Fibroblast of lung (primary cell): ENCODE measurements around the gene VIPR2. TPM values are rescaled to one million over a fixed set of nuclear protein-coding genes. Genes with fewer than 3 reads are reported as not detected.

ENCODE experiments used
- DNase-seq, 2 donors: peaks; one replicate each; pipeline versions ENCODE4 v3.0.0 to v3.0.0-alpha.2; 2010; ENCODE audit warnings: low read depth in 2 of 2
- H2AFZ ChIP-seq: 2 replicates; pipeline ENCODE4 v1.5.1; 2012; ENCODE audit warnings: low read length, control low read depth, inconsistent platforms
- H3K27ac ChIP-seq: 2 replicates; pipeline ENCODE4 v1.5.1; 2011; ENCODE audit warnings: low read length, control low read depth; ENCODE audit not compliant: insufficient read depth
- H3K27me3 ChIP-seq: 2 replicates; pipeline ENCODE4 v1.5.1; 2011; ENCODE audit warnings: mild to moderate bottlenecking, low read length; ENCODE audit not compliant: control insufficient read depth, insufficient read depth
- H3K36me3 ChIP-seq: 2 replicates; pipeline ENCODE4 v1.5.1; 2011; ENCODE audit warnings: low read length; ENCODE audit not compliant: control insufficient read depth, insufficient read depth
- H3K4me1 ChIP-seq: 2 replicates; pipeline ENCODE4 v1.5.1; 2011; ENCODE audit warnings: low read length; ENCODE audit not compliant: control insufficient read depth, insufficient read depth; ENCODE audit errors: extremely low read depth
- H3K4me2 ChIP-seq: 2 replicates; pipeline ENCODE4 v1.5.1; 2011; ENCODE audit warnings: low read length, control low read depth; ENCODE audit not compliant: insufficient read depth; ENCODE audit errors: extremely low read depth
- H3K4me3 ChIP-seq, 4 experiments: fragments of 200-600 bp in 1 of 4; sonication (generic) in 1 of 4; replicated peaks in 1 of 4; 2 replicates each; pipeline ENCODE4 v1.5.1; 2011 to 2016; ENCODE audit warnings: low read length in 4 of 4, low read depth in 3 of 4, mild to moderate bottlenecking in 3 of 4, control low read depth in 2 of 4, inconsistent platforms in 1 of 4, mixed read lengths in 1 of 4; ENCODE audit not compliant: insufficient read depth in 1 of 4; ENCODE audit errors: control extremely low read depth in 1 of 4
- H3K79me2 ChIP-seq: 2 replicates; pipeline ENCODE4 v1.5.1; 2012; ENCODE audit warnings: mild to moderate bottlenecking, low read length, inconsistent platforms; ENCODE audit not compliant: control insufficient read depth, insufficient read depth
- H3K9ac ChIP-seq: 2 replicates; pipeline ENCODE4 v1.5.1; 2011; ENCODE audit warnings: mild to moderate bottlenecking, low read length, control low read depth; ENCODE audit not compliant: insufficient read depth
- H3K9me3 ChIP-seq: 2 replicates; pipeline ENCODE4 v1.5.1; 2012; ENCODE audit warnings: low read depth, low read length; ENCODE audit not compliant: control insufficient read depth, insufficient read depth
- H4K20me1 ChIP-seq: 2 replicates; pipeline ENCODE4 v1.5.1; 2011; ENCODE audit warnings: low read length; ENCODE audit not compliant: control insufficient read depth, insufficient read depth; ENCODE audit errors: extremely low read depth
- EZH2 ChIP-seq: IDR thresholded peaks from 2 replicates; pipeline ENCODE4 v1.5.1; 2012; ENCODE audit warnings: low read length, control low read depth, mild to moderate bottlenecking; ENCODE audit errors: missing control alignments
- polyA plus RNA-seq, 2 donors: library from polyadenylated mRNA; depleted of rRNA in 1 of 2; stranded (reverse) in 1 of 2; unstranded in 1 of 2; fragments of >200 nt; gene quantifications; 2 replicates each; pipeline ENCODE4 v1.2.1, GENCODE V29; 2011 to 2012; ENCODE audit warnings: missing spikeins in 1 of 2
- total RNA-seq: library from RNA; depleted of rRNA; stranded (reverse); fragments of >200 nt; gene quantifications from 2 replicates; pipeline ENCODE4 v1.2.1, GENCODE V29; 2014
- TF ChIP-seq, protein P1 (sequence below), 2 donors: IDR thresholded peaks in 1 of 2; conservative IDR thresholded peaks in 1 of 2; 1 replicate in 1 of 2; 2 replicates in 1 of 2; pipeline ENCODE4 v1.5.1; 2011 to 2012; ENCODE audit warnings: low read length in 2 of 2, control low read depth in 1 of 2, inconsistent platforms in 1 of 2, low read depth in 1 of 2, mild to moderate bottlenecking in 1 of 2

VIPR2 gene
- total and polyA plus RNA-seq, 2 donors (not counting 1 experiment from before 2014, with no cell fraction given): not detected

DNA sequence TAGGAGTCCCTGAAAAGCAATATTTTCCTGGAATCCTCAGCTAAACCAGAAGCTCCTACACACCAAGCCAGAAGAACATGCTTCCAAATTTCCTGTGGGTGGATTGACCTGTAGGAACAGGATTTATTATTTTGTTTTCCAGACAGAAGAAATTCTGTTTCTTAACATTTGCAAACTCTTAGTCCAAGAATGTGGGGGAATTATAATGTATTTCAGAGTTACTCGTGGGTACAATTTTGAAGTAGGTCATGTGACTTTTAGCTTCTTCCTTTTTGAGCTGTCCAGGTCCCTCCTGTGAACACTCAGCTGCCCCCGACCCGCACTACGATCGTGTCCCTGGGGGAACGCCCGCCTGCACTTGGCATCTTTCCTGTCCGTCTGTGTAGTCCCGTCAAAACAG, 27.7 kb upstream of the VIPR2 start:
- Histone ChIP-seq H3K79me2 (no peaks in the 10 kb centered on the region), H3K9me3 (peaks cover 2% of the 10 kb centered on the region), H3K27me3 (no peaks in the 10 kb centered on the region), H3K4me2 (no peak overlapping the region), H3K9ac (no peak overlapping the region), H3K27ac (no peak overlapping the region), H4K20me1 (no peaks in the 10 kb centered on the region), H3K4me1 (no peaks in the 10 kb centered on the region), H3K4me3 (no peak overlapping the region), H3K36me3 (no peaks in the 10 kb centered on the region), H2AFZ (no peak overlapping the region)
- TF ChIP-seq, protein P1, sequence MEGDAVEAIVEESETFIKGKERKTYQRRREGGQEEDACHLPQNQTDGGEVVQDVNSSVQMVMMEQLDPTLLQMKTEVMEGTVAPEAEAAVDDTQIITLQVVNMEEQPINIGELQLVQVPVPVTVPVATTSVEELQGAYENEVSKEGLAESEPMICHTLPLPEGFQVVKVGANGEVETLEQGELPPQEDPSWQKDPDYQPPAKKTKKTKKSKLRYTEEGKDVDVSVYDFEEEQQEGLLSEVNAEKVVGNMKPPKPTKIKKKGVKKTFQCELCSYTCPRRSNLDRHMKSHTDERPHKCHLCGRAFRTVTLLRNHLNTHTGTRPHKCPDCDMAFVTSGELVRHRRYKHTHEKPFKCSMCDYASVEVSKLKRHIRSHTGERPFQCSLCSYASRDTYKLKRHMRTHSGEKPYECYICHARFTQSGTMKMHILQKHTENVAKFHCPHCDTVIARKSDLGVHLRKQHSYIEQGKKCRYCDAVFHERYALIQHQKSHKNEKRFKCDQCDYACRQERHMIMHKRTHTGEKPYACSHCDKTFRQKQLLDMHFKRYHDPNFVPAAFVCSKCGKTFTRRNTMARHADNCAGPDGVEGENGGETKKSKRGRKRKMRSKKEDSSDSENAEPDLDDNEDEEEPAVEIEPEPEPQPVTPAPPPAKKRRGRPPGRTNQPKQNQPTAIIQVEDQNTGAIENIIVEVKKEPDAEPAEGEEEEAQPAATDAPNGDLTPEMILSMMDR (conservative IDR thresholded peaks at IDR 0.05 in 1 of 2, IDR thresholded peaks at IDR 0.05 in 1 of 2; ENCODE audit: low read depth in 1 of 2, low read length in 2 of 2): no peak
- no peak for TF ChIP-seq EZH2
- no peak for DNase-seq

DNA sequence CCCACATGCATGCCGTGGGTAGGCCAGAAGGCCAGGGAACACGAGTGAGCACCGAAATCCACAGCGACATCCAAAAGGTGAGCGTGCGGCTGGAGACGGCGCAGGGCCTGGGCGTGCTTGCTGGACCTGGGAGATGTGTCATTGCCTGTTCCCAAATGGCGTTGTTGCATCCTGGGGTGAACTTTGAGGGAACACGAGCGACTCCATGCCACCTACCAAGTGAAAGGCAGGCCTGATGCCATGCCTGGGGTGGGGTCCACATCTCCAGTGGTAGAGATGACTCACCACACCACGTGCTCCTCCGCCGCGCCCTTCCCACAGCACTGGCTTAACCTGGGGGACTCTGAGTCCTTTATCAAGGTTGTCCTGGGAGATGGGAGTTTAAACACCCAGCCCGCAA, 24.7 kb upstream of the VIPR2 start:
- H3K4me3 ChIP-seq: no peak overlapping the region
- H3K4me1 ChIP-seq: no peaks in the 10 kb centered on the region
- H3K27ac ChIP-seq: no peak overlapping the region
- H3K9me3 ChIP-seq: peaks cover 2% of the 10 kb centered on the region
- H2AFZ ChIP-seq: no peak overlapping the region
- DNase-seq: no peak
- H3K79me2 ChIP-seq: no peaks in the 10 kb centered on the region
- no peak for TF ChIP-seq EZH2
- TF ChIP-seq, protein P1 (conservative IDR thresholded peaks at IDR 0.05 in 1 of 2, IDR thresholded peaks at IDR 0.05 in 1 of 2; ENCODE audit: low read depth in 1 of 2, low read length in 2 of 2): no peak
- no peaks in the 10 kb centered on the region for H4K20me1 ChIP-seq
- no peaks in the 10 kb centered on the region for H3K27me3 ChIP-seq
- no peak overlapping the region for H3K9ac ChIP-seq
- no peaks in the 10 kb centered on the region for H3K36me3 ChIP-seq
- no peak overlapping the region for H3K4me2 ChIP-seq

DNA sequence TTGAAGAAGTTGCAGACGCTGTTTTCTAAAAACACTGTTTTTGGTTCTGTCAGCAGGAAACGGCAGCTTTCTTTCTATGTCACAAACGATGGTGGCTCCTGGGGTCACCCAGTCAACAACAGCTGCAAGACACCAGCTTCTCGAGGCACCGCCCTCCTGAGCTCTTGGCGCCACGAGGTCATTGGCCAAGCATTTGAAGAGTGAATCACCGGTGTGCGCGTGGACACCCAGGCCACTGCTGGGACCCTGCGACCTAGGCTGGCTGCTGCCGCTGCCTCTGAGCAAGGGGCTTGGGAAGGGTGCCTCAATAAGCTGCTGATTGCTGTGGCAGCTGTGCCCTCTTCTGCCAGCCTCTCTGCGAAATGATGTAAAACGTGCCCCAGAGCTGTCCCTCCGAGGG, 22.5 kb upstream of the VIPR2 start:
- TF ChIP-seq, protein P1 (conservative IDR thresholded peaks at IDR 0.05 in 1 of 2, IDR thresholded peaks at IDR 0.05 in 1 of 2; ENCODE audit: low read depth in 1 of 2, low read length in 2 of 2): no peak
- TF ChIP-seq EZH2: no peak
- H3K9ac ChIP-seq: no peak overlapping the region
- no peaks in the 10 kb centered on the region for H3K79me2 ChIP-seq
- no peak overlapping the region for H3K27ac ChIP-seq
- H3K9me3 ChIP-seq: peaks cover 2% of the 10 kb centered on the region
- H3K36me3 ChIP-seq: no peaks in the 10 kb centered on the region
- H2AFZ ChIP-seq: no peak overlapping the region
- H3K4me3 ChIP-seq: no peak overlapping the region
- H3K4me2 ChIP-seq: no peak overlapping the region
- no peaks in the 10 kb centered on the region for H3K27me3 ChIP-seq
- H3K4me1 ChIP-seq: no peaks in the 10 kb centered on the region
- no peak for DNase-seq
- no peaks in the 10 kb centered on the region for H4K20me1 ChIP-seq
